PFSK-1 (cell line): ENCODE data around the gene THUMPD1.

ENCODE experiments used
- FOXP2 ChIP-seq: optimal IDR thresholded peaks from 2 replicates; pipeline ENCODE3; 2011; ENCODE audit warnings: borderline replicate concordance, control low read depth, inconsistent platforms; ENCODE audit not compliant: insufficient read depth; ENCODE audit errors: extremely low read length, extremely low read depth
- POLR2AphosphoS5 ChIP-seq: IDR thresholded peaks from 2 replicates; pipeline ENCODE4 v1.6.1; 2012; ENCODE audit warnings: low read depth, mild to moderate bottlenecking, control low read depth, low read length, moderate library complexity
- REST ChIP-seq, 2 experiments: IDR thresholded peaks; 2 replicates each; pipeline versions ENCODE4 v1.6.1 to v1.8.0; 2011 to 2012; ENCODE audit warnings: low read depth in 2 of 2, low read length in 2 of 2, control low read depth in 1 of 2, inconsistent platforms in 1 of 2, mild to moderate bottlenecking in 1 of 2, moderate library complexity in 1 of 2; ENCODE audit not compliant: insufficient read depth in 1 of 2
- SIN3A ChIP-seq: IDR thresholded peaks from 2 replicates; pipeline ENCODE4 v1.6.1; 2012; ENCODE audit warnings: mild to moderate bottlenecking, low read length, moderate library complexity, borderline replicate concordance; ENCODE audit not compliant: insufficient read depth
- TAF1 ChIP-seq: IDR thresholded peaks from 2 replicates; pipeline ENCODE4 v1.6.1; 2012; ENCODE audit warnings: low read length, control low read depth, borderline replicate concordance; ENCODE audit not compliant: insufficient read depth

The THUMPD1 gene

GRCh38 chr16:20695024-20695423 lies 46.6 kb downstream of the THUMPD1 start:
- no peak for TF ChIP-seq FOXP2
- no peak for TF ChIP-seq TAF1
- TF ChIP-seq POLR2AphosphoS5, result no peak
- TF ChIP-seq REST (IDR thresholded peaks at IDR 0.05; ENCODE audit: insufficient read depth in 1 of 2, low read depth in 2 of 2, low read length in 2 of 2), result no peak
- TF ChIP-seq SIN3A, result no peak

- TF ChIP-seq REST (IDR thresholded peaks at IDR 0.05; ENCODE audit: insufficient read depth in 1 of 2, low read depth in 2 of 2, low read length in 2 of 2) (no peak), SIN3A (no peak), TAF1 (no peak), FOXP2 (no peak), POLR2AphosphoS5 (no peak)
Observed at GRCh38 chr16:20689668-20690067, 52.0 kb downstream of the THUMPD1 start.

GRCh38 chr16:20683812-20684211 lies 57.8 kb downstream of the THUMPD1 start:
- TF ChIP-seq FOXP2 (no peak), REST (IDR thresholded peaks at IDR 0.05; ENCODE audit: insufficient read depth in 1 of 2, low read depth in 2 of 2, low read length in 2 of 2) (no peak), POLR2AphosphoS5 (no peak), SIN3A (no peak), TAF1 (no peak)
